Measurements from ENCODE around the gene STON2.

The STON2 gene

DNA sequence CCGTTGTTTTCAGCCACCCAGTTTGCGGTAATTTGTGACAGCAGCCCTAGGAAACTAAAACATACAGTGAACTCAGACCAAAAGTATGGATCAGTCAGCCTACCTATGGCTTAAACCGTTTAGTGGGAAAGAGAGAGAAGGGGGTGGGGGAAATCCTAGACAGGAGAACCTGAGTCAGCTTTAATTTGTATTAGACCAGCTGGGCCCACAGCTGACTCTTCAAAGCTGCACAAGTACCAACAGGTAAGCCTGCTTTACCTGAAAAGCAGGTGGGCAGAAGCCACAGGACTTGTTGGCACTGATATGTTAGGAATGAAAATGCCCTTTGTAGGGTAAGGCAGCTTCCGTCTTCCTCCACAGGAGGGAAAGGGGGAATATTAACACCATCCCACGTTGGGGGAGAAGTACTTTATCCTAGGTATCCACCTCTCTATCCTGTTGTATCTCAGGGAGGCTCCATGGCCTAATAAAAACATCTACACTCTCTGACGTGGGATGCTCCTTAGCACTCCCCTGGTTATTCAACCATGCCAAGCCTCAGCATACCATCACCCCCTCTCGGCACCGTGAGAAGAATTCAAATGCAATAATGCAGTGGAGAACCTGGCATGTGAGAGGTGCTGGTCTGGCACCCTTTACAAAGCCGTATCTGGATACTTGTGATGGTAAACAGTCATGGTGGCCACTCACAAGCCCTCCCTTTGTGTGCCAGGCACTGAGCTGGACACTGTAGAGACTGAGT lies 70.3 kb downstream of the STON2 start:
- no peak for ATAC-seq
- TF ChIP-seq ESRRG (CRISPR knock-in tag; IDR thresholded peaks at IDR 0.05) (no peak), ARNTL (CRISPR knock-in tag; IDR thresholded peaks at IDR 0.05; ENCODE audit: borderline replicate concordance, low read depth) (no peak), ZNF565 (CRISPR knock-in tag; conservative IDR thresholded peaks at IDR 0.05; ENCODE audit: low read depth) (no peak), ZFP30 (CRISPR knock-in tag; IDR thresholded peaks at IDR 0.05) (no peak)

DNA sequence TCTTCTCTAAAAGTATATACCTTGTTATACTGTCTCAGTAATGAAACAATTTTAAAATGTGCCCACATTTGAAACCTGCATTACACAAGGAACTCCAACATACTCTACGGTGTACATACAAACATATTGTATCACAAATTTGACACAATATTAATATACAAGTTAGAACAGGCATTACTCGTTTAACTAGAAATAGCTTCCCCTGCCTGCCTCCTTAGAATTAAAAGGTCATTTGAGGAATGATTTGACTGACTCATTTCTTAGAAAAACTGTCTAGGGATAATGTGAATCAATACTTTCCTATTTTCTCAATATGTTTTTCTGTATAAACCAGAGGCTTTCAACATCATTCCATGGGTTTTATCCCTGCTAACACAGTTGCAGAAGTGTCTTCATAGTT lies 73.7 kb downstream of the STON2 start:
- no peak for TF ChIP-seq CSRNP3 (CRISPR knock-in tag; IDR thresholded peaks at IDR 0.05)
- TF ChIP-seq ISL1 (CRISPR knock-in tag; IDR thresholded peaks at IDR 0.05): no peak
- TF ChIP-seq OSR1 (CRISPR knock-in tag; IDR thresholded peaks at IDR 0.05): no peak
- no peak for TF ChIP-seq CSDC2 (CRISPR knock-in tag; IDR thresholded peaks at IDR 0.05)
- TF ChIP-seq ZFP30 (CRISPR knock-in tag; IDR thresholded peaks at IDR 0.05): no peak
- no peak for TF ChIP-seq ZFP3 (CRISPR knock-in tag; IDR thresholded peaks at IDR 0.05)
- TF ChIP-seq SNAI2 (CRISPR knock-in tag; IDR thresholded peaks at IDR 0.05): no peak
- no peak for TF ChIP-seq ZC3H10 (CRISPR knock-in tag; IDR thresholded peaks at IDR 0.05)
- TF ChIP-seq ZNF70 (CRISPR knock-in tag; IDR thresholded peaks at IDR 0.05): no peak
- no peak for TF ChIP-seq PATZ1 (CRISPR knock-in tag; IDR thresholded peaks at IDR 0.05; ENCODE audit: borderline replicate concordance)
- no peak for TF ChIP-seq ZNF8 (CRISPR knock-in tag; IDR thresholded peaks at IDR 0.05)
- TF ChIP-seq ZNF565 (CRISPR knock-in tag; conservative IDR thresholded peaks at IDR 0.05; ENCODE audit: low read depth): no peak
- TF ChIP-seq BACH2 (CRISPR knock-in tag; IDR thresholded peaks at IDR 0.05; ENCODE audit: borderline replicate concordance): no peak
- TF ChIP-seq ESRRG (CRISPR knock-in tag; IDR thresholded peaks at IDR 0.05): no peak
- TF ChIP-seq ARNTL (CRISPR knock-in tag; IDR thresholded peaks at IDR 0.05; ENCODE audit: borderline replicate concordance, low read depth): no peak
- TF ChIP-seq TOX (CRISPR knock-in tag; IDR thresholded peaks at IDR 0.05; ENCODE audit: borderline replicate concordance): no peak
- ATAC-seq: no peak

GRCh38 chr14:81324011-81324410 lies 76.1 kb downstream of the STON2 start:
- TF ChIP-seq CREB5 (CRISPR knock-in tag; IDR thresholded peaks at IDR 0.05; ENCODE audit: low read depth) (no peak), TOX (CRISPR knock-in tag; IDR thresholded peaks at IDR 0.05; ENCODE audit: borderline replicate concordance) (no peak), PPARA (CRISPR knock-in tag; IDR thresholded peaks at IDR 0.05; ENCODE audit: borderline replicate concordance) (no peak), GLIS3 (CRISPR knock-in tag; IDR thresholded peaks at IDR 0.05) (no peak), ZFP30 (CRISPR knock-in tag; IDR thresholded peaks at IDR 0.05) (no peak), ZNF8 (CRISPR knock-in tag; IDR thresholded peaks at IDR 0.05) (no peak), ARNTL (CRISPR knock-in tag; IDR thresholded peaks at IDR 0.05; ENCODE audit: borderline replicate concordance, low read depth) (no peak), OSR1 (CRISPR knock-in tag; IDR thresholded peaks at IDR 0.05) (no peak), CSDC2 (CRISPR knock-in tag; IDR thresholded peaks at IDR 0.05) (no peak)
- TF ChIP-seq, protein P1, sequence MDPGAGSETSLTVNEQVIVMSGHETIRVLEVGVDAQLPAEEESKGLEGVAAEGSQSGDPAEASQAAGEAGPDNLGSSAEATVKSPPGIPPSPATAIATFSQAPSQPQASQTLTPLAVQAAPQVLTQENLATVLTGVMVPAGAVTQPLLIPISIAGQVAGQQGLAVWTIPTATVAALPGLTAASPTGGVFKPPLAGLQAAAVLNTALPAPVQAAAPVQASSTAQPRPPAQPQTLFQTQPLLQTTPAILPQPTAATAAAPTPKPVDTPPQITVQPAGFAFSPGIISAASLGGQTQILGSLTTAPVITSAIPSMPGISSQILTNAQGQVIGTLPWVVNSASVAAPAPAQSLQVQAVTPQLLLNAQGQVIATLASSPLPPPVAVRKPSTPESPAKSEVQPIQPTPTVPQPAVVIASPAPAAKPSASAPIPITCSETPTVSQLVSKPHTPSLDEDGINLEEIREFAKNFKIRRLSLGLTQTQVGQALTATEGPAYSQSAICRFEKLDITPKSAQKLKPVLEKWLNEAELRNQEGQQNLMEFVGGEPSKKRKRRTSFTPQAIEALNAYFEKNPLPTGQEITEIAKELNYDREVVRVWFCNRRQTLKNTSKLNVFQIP (CRISPR knock-in tag; IDR thresholded peaks at IDR 0.05; ENCODE audit: borderline replicate concordance, low read depth): no peak
- TF ChIP-seq, protein P2, sequence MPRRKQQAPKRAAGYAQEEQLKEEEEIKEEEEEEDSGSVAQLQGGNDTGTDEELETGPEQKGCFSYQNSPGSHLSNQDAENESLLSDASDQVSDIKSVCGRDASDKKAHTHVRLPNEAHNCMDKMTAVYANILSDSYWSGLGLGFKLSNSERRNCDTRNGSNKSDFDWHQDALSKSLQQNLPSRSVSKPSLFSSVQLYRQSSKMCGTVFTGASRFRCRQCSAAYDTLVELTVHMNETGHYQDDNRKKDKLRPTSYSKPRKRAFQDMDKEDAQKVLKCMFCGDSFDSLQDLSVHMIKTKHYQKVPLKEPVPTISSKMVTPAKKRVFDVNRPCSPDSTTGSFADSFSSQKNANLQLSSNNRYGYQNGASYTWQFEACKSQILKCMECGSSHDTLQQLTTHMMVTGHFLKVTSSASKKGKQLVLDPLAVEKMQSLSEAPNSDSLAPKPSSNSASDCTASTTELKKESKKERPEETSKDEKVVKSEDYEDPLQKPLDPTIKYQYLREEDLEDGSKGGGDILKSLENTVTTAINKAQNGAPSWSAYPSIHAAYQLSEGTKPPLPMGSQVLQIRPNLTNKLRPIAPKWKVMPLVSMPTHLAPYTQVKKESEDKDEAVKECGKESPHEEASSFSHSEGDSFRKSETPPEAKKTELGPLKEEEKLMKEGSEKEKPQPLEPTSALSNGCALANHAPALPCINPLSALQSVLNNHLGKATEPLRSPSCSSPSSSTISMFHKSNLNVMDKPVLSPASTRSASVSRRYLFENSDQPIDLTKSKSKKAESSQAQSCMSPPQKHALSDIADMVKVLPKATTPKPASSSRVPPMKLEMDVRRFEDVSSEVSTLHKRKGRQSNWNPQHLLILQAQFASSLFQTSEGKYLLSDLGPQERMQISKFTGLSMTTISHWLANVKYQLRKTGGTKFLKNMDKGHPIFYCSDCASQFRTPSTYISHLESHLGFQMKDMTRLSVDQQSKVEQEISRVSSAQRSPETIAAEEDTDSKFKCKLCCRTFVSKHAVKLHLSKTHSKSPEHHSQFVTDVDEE (CRISPR knock-in tag; IDR thresholded peaks at IDR 0.05): no peak
- no peak for ATAC-seq

All from SK-N-SH treated with all-trans-retinoic acid at 6 μM for 48 hours (cell line).